PC-9 (cell line): Measurements from ENCODE around the gene PDZK1IP1. TPM values are rescaled to one million over a fixed set of nuclear protein-coding genes. Genes with fewer than 3 reads are reported as not detected.

Source experiments
- BruUV-seq: library from RNA; stranded (reverse); fragments of 400-500 nt; replicated peaks from 2 replicates; lab custom pipeline; 2021; lab: Mats Ljungman, UMichigan
- CTCF ChIA-PET: fragments of 300-600 bp; sonication (Branson Sonifier 250); formaldehyde crosslinking; loops from one replicate; lab custom pipeline; 2022; ENCODE audit warnings: antibody characterized with exemption; lab: Charles Lee
- POLR2A ChIA-PET: fragments of 300-600 bp; sonication (Branson Sonifier 250); formaldehyde crosslinking; loops from one replicate; lab custom pipeline; 2022; ENCODE audit warnings: antibody characterized with exemption; ENCODE audit not compliant: unreplicated experiment; lab: Charles Lee
- DNase-seq, 2 experiments: peaks; one replicate each; pipeline versions ENCODE4 v3.0.0 to v3.0.0-alpha.2; 2015 to 2022; ENCODE audit warnings: mixed read lengths in 1 of 2
- H2AFZ ChIP-seq: fragments of 200-600 bp; sonication (generic); 2 replicates; pipeline ENCODE4 v1.8.1; 2017; ENCODE audit warnings: antibody characterized with exemption
- H3F3A ChIP-seq: fragments of 200-600 bp; sonication (generic); 2 replicates; pipeline ENCODE4 v1.8.1; 2017; ENCODE audit warnings: antibody characterized with exemption, mild to moderate bottlenecking, low read depth; ENCODE audit not compliant: insufficient read depth
- H3K27ac ChIP-seq: fragments of 200-600 bp; sonication (generic); 2 replicates; pipeline ENCODE4 v1.6.1; 2016; ENCODE audit warnings: mixed run types
- H3K27me3 ChIP-seq: fragments of 200-600 bp; sonication (generic); 2 replicates; pipeline ENCODE4 v1.6.1; 2016; ENCODE audit warnings: low read depth, mixed run types; ENCODE audit not compliant: insufficient read depth
- H3K36me3 ChIP-seq: fragments of 200-600 bp; sonication (generic); 2 replicates; pipeline ENCODE4 v1.6.1; 2016; ENCODE audit warnings: low read depth, mixed run types
- H3K4me1 ChIP-seq: fragments of 200-600 bp; sonication (generic); replicated peaks from 2 replicates; pipeline ENCODE4 v1.6.1; 2016; ENCODE audit warnings: mixed run types; ENCODE audit not compliant: insufficient read depth
- H3K4me2 ChIP-seq: fragments of 200-600 bp; sonication (generic); 2 replicates; pipeline ENCODE4 v1.6.1; 2017; ENCODE audit warnings: mixed run types
- H3K4me3 ChIP-seq: fragments of 200-600 bp; sonication (generic); 2 replicates; pipeline ENCODE4 v1.6.1; 2016; ENCODE audit warnings: mixed run types
- H3K79me2 ChIP-seq: fragments of 200-600 bp; sonication (generic); 2 replicates; pipeline ENCODE4 v1.6.1; 2017; ENCODE audit warnings: low read depth, mixed run types
- H3K9me2 ChIP-seq: fragments of 200-600 bp; sonication (generic); 2 replicates; pipeline ENCODE4 v1.8.1; 2017; ENCODE audit warnings: mild to moderate bottlenecking; ENCODE audit not compliant: insufficient read depth
- H3K9me3 ChIP-seq: fragments of 200-600 bp; sonication (generic); 2 replicates; pipeline ENCODE4 v1.8.1; 2016; ENCODE audit warnings: low read depth; ENCODE audit not compliant: insufficient read depth
- H4K20me1 ChIP-seq: fragments of 200-600 bp; sonication (generic); 2 replicates; pipeline ENCODE4 v1.8.1; 2017; ENCODE audit not compliant: insufficient read depth
- EZH2 ChIP-seq: fragments of 200-600 bp; sonication (generic); IDR thresholded peaks from 2 replicates; pipeline ENCODE4 v1.8.0; 2017; ENCODE audit warnings: antibody characterized with exemption, low read depth
- intact Hi-C: fragments of 100-400 bp; cut with micrococcal nuclease; formaldehyde crosslinking; loops from one replicate; pipeline ENCODE4 v1.10.0; 2022; ENCODE audit not compliant: unreplicated experiment
- total RNA-seq: library from RNA; stranded (reverse); gene quantifications from 2 replicates; pipeline ENCODE4 v1.2.3, GENCODE V29; 2021
- TF ChIP-seq, protein P1 (sequence below): fragments of 200-600 bp; sonication (generic); conservative IDR thresholded peaks from 2 replicates; pipeline ENCODE4 v1.6.1; 2017; ENCODE audit warnings: mixed run types, antibody characterized with exemption, mild to moderate bottlenecking, moderate library complexity

The PDZK1IP1 gene
- total RNA-seq, 1 experiment from 2014 or later, result 6.2 TPM

DNA sequence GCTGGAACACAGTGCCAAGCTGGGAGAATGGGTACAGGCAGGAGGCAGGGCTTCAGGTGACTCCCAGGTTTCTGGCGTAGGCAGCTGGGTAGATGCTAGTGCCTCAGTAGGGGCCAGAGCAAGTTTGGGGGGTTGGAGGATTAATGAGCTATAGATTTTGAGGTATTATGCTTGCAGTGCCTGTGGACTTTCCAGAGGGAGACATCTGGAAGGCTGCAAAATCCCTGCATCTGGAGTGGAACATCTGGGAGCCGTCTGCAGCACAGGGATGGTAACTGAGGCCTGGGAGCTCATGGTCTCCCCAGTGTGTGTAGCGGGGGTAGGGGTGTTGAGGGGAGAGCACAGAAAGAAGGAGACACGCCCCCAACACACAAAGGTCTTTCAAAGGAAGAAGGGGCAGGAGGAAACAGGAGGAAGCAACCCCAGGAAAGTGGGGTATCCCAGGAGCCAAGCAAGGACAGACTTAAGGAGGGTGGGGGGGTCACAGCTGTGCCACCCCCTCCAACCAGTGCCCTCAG lies 2.2 kb upstream of the PDZK1IP1 start:
- intact Hi-C loops, result loop anchor here (5.0 kb wide), 1 partner anchor 245 kb away; the partner anchor contains the start of gene FOXD2
- H3K4me3 ChIP-seq, result no peak overlapping the region
- TF ChIP-seq, protein P1, sequence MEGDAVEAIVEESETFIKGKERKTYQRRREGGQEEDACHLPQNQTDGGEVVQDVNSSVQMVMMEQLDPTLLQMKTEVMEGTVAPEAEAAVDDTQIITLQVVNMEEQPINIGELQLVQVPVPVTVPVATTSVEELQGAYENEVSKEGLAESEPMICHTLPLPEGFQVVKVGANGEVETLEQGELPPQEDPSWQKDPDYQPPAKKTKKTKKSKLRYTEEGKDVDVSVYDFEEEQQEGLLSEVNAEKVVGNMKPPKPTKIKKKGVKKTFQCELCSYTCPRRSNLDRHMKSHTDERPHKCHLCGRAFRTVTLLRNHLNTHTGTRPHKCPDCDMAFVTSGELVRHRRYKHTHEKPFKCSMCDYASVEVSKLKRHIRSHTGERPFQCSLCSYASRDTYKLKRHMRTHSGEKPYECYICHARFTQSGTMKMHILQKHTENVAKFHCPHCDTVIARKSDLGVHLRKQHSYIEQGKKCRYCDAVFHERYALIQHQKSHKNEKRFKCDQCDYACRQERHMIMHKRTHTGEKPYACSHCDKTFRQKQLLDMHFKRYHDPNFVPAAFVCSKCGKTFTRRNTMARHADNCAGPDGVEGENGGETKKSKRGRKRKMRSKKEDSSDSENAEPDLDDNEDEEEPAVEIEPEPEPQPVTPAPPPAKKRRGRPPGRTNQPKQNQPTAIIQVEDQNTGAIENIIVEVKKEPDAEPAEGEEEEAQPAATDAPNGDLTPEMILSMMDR, result no peak
- TF ChIP-seq EZH2, result no peak
- ChIA-PET POLR2A (no interaction called here), CTCF (interaction anchor here (2.4 to 2.5 kb wide), 2 partner anchors 13 to 71 kb away, joined by 12 to 17 read pairs; no protein-coding TSS in a partner anchor)
- DNase-seq, result no peak
- H3K36me3 ChIP-seq, result no peaks in the 10 kb centered on the region
- H3K9me3 ChIP-seq, result no peaks in the 10 kb centered on the region
- no peak overlapping the region for H3K27ac ChIP-seq
- no peaks in the 10 kb centered on the region for H3K27me3 ChIP-seq
- no peaks in the 10 kb centered on the region for H3F3A ChIP-seq
- H2AFZ ChIP-seq, result no peak overlapping the region
- no peak overlapping the region for H3K4me2 ChIP-seq
- H3K9me2 ChIP-seq, result no peaks in the 10 kb centered on the region
- H3K4me1 ChIP-seq, result no peaks in the 10 kb centered on the region
- no TSS peak for BruUV-seq
- H3K79me2 ChIP-seq, result no peaks in the 10 kb centered on the region
- H4K20me1 ChIP-seq, result no peaks in the 10 kb centered on the region

DNA sequence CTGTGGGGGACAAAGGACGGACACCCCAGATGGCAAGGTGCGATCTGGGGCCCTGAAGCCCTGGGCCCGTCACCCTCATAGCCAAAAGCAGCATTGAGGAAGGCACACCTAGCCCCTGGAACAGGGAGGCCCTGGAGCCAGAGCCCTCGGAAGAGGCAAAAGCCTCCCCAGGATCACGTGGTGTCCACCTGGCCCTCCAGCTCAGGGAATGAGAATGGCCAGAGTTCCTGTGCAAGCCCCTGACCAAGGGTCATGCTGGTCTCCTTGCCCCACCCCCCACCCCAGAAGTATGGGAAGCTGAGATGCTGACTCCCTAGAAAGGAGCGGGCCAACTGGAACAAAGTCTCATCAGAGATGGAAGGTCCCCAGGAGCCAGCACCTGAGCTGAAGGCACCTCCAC lies 1.0 kb upstream of the PDZK1IP1 start:
- Histone ChIP-seq H3K4me3 (no peak overlapping the region), H3F3A (no peaks in the 10 kb centered on the region), H3K9me3 (no peaks in the 10 kb centered on the region), H3K27ac (no peak overlapping the region), H2AFZ (no peak overlapping the region), H3K4me1 (no peaks in the 10 kb centered on the region), H3K9me2 (no peaks in the 10 kb centered on the region), H3K79me2 (no peaks in the 10 kb centered on the region), H3K4me2 (no peak overlapping the region), H3K36me3 (no peaks in the 10 kb centered on the region), H4K20me1 (no peaks in the 10 kb centered on the region), H3K27me3 (no peaks in the 10 kb centered on the region)
- DNase-seq, result no peak
- intact Hi-C loops, result loop anchor here (1.0 to 5.0 kb wide), 2 partner anchors 12 to 246 kb away; partner anchors contain the start of gene FOXD2
- no peak for TF ChIP-seq EZH2
- TF ChIP-seq, protein P1, result no peak
- CTCF ChIA-PET, result interaction anchor here (0.7 to 1.3 kb wide), 2 partner anchors 12 to 93 kb away, joined by 4 to 17 read pairs; no protein-coding TSS in a partner anchor
- POLR2A ChIA-PET, result no interaction called here
- BruUV-seq, result no TSS peak

DNA sequence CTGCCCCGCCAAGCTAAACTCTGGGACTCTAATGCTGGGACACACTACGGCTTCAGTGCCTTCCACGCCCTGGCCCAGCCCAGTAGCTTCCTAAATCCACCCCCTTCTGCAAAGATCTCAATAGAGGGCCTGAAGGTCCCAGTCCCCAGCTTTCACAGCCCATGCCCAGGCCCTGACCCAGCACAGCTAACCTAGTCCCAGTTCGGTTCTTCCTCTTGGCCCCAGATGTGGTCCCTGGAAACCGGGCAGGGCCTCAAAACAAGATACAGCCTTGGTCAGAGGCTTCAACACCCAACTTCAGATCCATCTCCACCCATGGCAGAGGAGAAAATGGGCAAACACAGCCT lies 646 bp upstream of the PDZK1IP1 start:
- intact Hi-C loops, result loop anchor here (1.0 to 5.0 kb wide), 2 partner anchors 11 to 247 kb away; partner anchors contain the start of gene FOXD2
- H3F3A ChIP-seq, result no peaks in the 10 kb centered on the region
- H3K79me2 ChIP-seq, result no peaks in the 10 kb centered on the region
- no peak overlapping the region for H3K4me2 ChIP-seq
- ChIA-PET POLR2A (interaction anchor here (0.5 to 1.1 kb wide), 3 partner anchors 11 to 245 kb away, joined by 3 to 7 read pairs (median 4); partner anchors contain the start of gene STIL), CTCF (interaction anchor here (0.6 to 1.3 kb wide), 5 partner anchors 11 to 537 kb away, joined by 3 to 17 read pairs (median 4); no protein-coding TSS in a partner anchor)
- no peak for DNase-seq
- BruUV-seq, result no TSS peak
- no peak overlapping the region for H3K27ac ChIP-seq
- H3K4me3 ChIP-seq, result no peak overlapping the region
- no peak for TF ChIP-seq EZH2
- TF ChIP-seq, protein P1, result no peak
- no peaks in the 10 kb centered on the region for H3K36me3 ChIP-seq
- H2AFZ ChIP-seq, result no peak overlapping the region
- H3K4me1 ChIP-seq, result no peaks in the 10 kb centered on the region
- H3K9me2 ChIP-seq, result no peaks in the 10 kb centered on the region
- H3K27me3 ChIP-seq, result no peaks in the 10 kb centered on the region
- no peaks in the 10 kb centered on the region for H4K20me1 ChIP-seq
- no peaks in the 10 kb centered on the region for H3K9me3 ChIP-seq
